ENCODE data around the gene FBN1. TPM values are rescaled to one million over a fixed set of nuclear protein-coding genes. Genes with fewer than 3 reads are reported as not detected.

Gene FBN1
- total RNA-seq, 6 donors from 2014 or later = 20.3 to 159 (median 44.3) TPM

- H3K4me3 ChIP-seq = no peak overlapping the region
- H3K27ac ChIP-seq = no peak overlapping the region
- DNase-seq = no peak
Observed at GRCh38 chr15:48478581-48478980, 166.9 kb downstream of the FBN1 start.

DNA sequence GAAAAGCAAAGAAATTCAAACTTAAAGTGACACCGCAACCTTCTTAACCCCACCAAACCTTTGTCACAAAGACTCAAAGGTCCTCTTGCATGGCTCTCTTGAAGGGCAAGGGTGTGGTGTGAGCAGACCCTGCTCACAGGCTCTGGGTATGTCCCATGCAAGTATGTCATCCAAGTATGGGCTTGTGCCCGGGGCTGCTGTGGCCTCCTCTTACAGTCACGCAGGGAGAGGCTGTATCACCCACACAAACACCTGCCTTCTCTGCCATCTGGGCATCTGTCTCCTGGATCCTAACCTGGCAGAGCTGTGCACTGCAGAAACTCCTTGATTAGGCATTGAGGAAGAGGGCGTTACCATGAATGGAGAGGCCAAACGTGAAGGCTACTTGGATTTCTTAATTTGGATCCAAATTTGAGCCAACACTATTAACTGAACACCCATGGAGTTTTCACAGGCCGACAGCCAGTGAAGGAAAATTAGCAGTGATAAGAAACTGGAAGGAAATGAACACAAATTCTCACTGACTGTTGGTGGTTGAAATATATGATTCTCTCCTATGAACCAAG is 167.6 kb downstream of the FBN1 start:
- no peak overlapping the region for H3K27ac ChIP-seq
- no peaks in the 10 kb centered on the region for H3K4me1 ChIP-seq
- ATAC-seq (ENCODE audit: low FRiP score in 2 of 2) = no peak

More at GRCh38 chr15:48478581-48478980, 166.9 kb downstream of the FBN1 start:
- H3K27me3 ChIP-seq = no peaks in the 10 kb centered on the region
- H3K36me3 ChIP-seq = peaks cover 0 to 5% (median 0%) of the 10 kb centered on the region in 4 donors
- H3K9me3 ChIP-seq = no peaks in the 10 kb centered on the region
- H3K4me1 ChIP-seq = no peaks in the 10 kb centered on the region
- no peak for ATAC-seq (ENCODE audit: low FRiP score in 2 of 2)
- no peak for TF ChIP-seq CTCF (IDR thresholded peaks at IDR 0.05)
- TF ChIP-seq POLR2AphosphoS5 (IDR thresholded peaks at IDR 0.05) = no peak
- no peak for TF ChIP-seq POLR2A (IDR thresholded peaks at IDR 0.05)
- no peak for TF ChIP-seq EP300 (IDR thresholded peaks at IDR 0.05)
- WGBS, 2 donors = 84 to 93% methylated on average over 2 of the region's 2 CpGs

GRCh38 chr15:48475600-48476395 is 169.7 kb downstream of the FBN1 start:
- 78 to 94% methylated on average over 2 of the region's 2 CpGs for WGBS, 2 donors
- no peaks in the 10 kb centered on the region for H3K27me3 ChIP-seq

More for the DNA sequence above, 167.6 kb downstream of the FBN1 start:
- no peaks in the 10 kb centered on the region for H3K9me3 ChIP-seq
- TF ChIP-seq POLR2A (IDR thresholded peaks at IDR 0.05) (no peak), EP300 (IDR thresholded peaks at IDR 0.05) (no peak), CTCF (IDR thresholded peaks at IDR 0.05) (no peak), POLR2AphosphoS5 (IDR thresholded peaks at IDR 0.05) (no peak)
- no peak for DNase-seq
- H3K36me3 ChIP-seq = peaks cover 0 to 4% (median 0%) of the 10 kb centered on the region in 4 donors
- WGBS, 2 donors = 80 to 87% methylated on average over 6 of the region's 6 CpGs
- H3K4me3 ChIP-seq = no peak overlapping the region
- H3K27me3 ChIP-seq = no peaks in the 10 kb centered on the region

DNA sequence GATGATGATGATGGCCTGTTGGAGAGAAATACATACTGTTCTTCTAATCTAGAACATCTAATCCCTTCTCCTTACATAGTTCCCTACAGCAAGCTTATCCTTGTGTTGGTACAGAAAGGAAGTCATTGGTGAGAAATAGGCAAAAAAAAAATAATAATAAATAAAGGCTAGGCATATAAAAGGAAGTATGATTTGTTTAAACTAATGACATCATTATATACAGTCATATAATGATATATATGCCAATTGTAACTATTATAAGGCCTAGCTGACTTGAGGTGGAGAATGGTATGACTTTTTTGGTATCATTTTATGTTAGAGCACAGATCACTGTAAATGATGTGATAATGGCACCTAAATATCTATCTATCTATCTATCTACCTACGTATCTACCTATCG is 171.8 kb downstream of the FBN1 start:
- no peak for DNase-seq
- H3K9me3 ChIP-seq = no peaks in the 10 kb centered on the region
- no peak overlapping the region for H3K4me3 ChIP-seq
- WGBS, 2 donors = 85 to 96% methylated on average over 2 of the region's 2 CpGs
- H3K4me1 ChIP-seq = no peaks in the 10 kb centered on the region
- no peaks in the 10 kb centered on the region for H3K27me3 ChIP-seq
- H3K27ac ChIP-seq = no peak overlapping the region
- TF ChIP-seq POLR2AphosphoS5 (IDR thresholded peaks at IDR 0.05) (no peak), POLR2A (IDR thresholded peaks at IDR 0.05) (no peak), CTCF (IDR thresholded peaks at IDR 0.05) (no peak), EP300 (IDR thresholded peaks at IDR 0.05) (no peak)
- peaks cover 0 to 4% (median 0%) of the 10 kb centered on the region in 4 donors for H3K36me3 ChIP-seq
- ATAC-seq (ENCODE audit: low FRiP score in 2 of 2) = no peak

More at GRCh38 chr15:48475600-48476395, 169.7 kb downstream of the FBN1 start:
- no peak for DNase-seq
- Histone ChIP-seq H3K4me3 (no peak overlapping the region), H3K27ac (no peak overlapping the region), H3K4me1 (no peaks in the 10 kb centered on the region), H3K36me3 (peaks cover 0 to 4% (median 0%) of the 10 kb centered on the region in 4 donors), H3K9me3 (no peaks in the 10 kb centered on the region)
- TF ChIP-seq CTCF (IDR thresholded peaks at IDR 0.05) (no peak), EP300 (IDR thresholded peaks at IDR 0.05) (no peak), POLR2AphosphoS5 (IDR thresholded peaks at IDR 0.05) (no peak), POLR2A (IDR thresholded peaks at IDR 0.05) (no peak)
- no peak for ATAC-seq (ENCODE audit: low FRiP score in 2 of 2)

Measured in upper lobe of left lung (tissue), 6 donors.